SH-SY5Y (cell line): Measurements from ENCODE around the gene DOK7.

Experiments
- GATA2 ChIP-seq: IDR thresholded peaks from 2 replicates; pipeline ENCODE4 v1.6.1; 2011; ENCODE audit warnings: mild to moderate bottlenecking, low read depth, low read length
- GATA3 ChIP-seq: IDR thresholded peaks from 2 replicates; pipeline ENCODE4 v1.6.1; 2011; ENCODE audit warnings: low read depth, mild to moderate bottlenecking, low read length, moderate library complexity

DNA sequence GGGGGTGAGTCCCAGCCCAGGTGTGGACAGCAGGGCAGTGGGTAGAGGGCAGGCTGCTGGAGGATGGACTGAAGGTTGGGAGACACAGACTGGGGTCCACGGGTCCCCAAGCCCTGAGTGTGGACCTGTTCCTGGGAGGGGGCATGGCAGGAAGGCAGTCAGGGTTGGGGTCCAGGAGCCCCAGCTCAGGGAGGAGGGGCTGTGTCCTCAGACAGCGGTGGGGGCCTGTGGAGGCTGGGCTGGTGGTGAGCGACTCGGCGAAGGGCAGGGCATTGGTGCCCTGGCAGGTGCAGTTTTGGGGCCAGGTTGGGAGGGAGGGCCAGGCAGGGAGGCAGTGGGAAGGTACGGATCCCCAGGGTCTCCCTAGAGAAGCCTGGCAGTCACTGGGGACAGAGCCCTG, 34.0 kb downstream of the DOK7 start:
- no peak for TF ChIP-seq GATA3
- no peak for TF ChIP-seq GATA2
